K562 (cell line): ENCODE measurements around the gene CYYR1. TPM values are rescaled to one million over a fixed set of nuclear protein-coding genes. Genes with fewer than 3 reads are reported as not detected.

Experiments
- ATAC-seq: fragments of 200-7000 bp; cut with Tn5 transposase; 3 replicates; pipeline ENCODE4 v1.9.1; 2020; ENCODE audit warnings: moderate library complexity
- BruUV-seq: library from RNA; stranded (reverse); fragments of 400-500 nt; replicated peaks from 2 replicates; lab custom pipeline; 2021; lab: Mats Ljungman, UMichigan
- CTCF ChIA-PET: fragments of 300-600 bp; formaldehyde crosslinking; extraction: SDS; loops from one replicate; lab custom pipeline; 2021; ENCODE audit warnings: low intra/inter-chr PET ratio; lab: Yijun Ruan, JAX
- POLR2A ChIA-PET: fragments of 300-600, 350-650 bp; sonication (Branson Sonifier 250); formaldehyde crosslinking; extraction: SDS; loops from one replicate; lab custom pipeline; 2021; ENCODE audit warnings: antibody characterized with exemption, inconsistent platforms; lab: Yijun Ruan, JAX
- DNase-seq, 4 experiments: peaks; one replicate each; pipeline versions ENCODE4 v3.0.0 to v3.0.0-alpha.2; 2011 to 2018; ENCODE audit warnings: low spot score in 3 of 4, mixed read lengths in 3 of 4; ENCODE audit errors: extremely low read depth in 1 of 4
- FAIRE-seq: peaks from 2 replicates; lab custom pipeline; 2011; peaks lifted over from hg19 to GRCh38; lab: Jason Lieb, UNC
- H2AFZ ChIP-seq: 2 replicates; pipeline ENCODE4 v1.6.0; 2011; ENCODE audit warnings: low read depth, low read length, control low read depth, inconsistent platforms
- H3K27ac ChIP-seq: fragments of 200-600 bp; 3 replicates; pipeline ENCODE4 v1.8.0; 2011; ENCODE audit warnings: low read depth, mild to moderate bottlenecking, control low read depth, inconsistent platforms, low read length, moderate library complexity, mixed read lengths; ENCODE audit errors: extremely low read depth
- H3K27me3 ChIP-seq, 2 experiments: fragments of 300-600 bp in 1 of 2; 2 replicates in 1 of 2; 3 replicates in 1 of 2; pipeline versions ENCODE4 v1.6.0 to v1.8.0; 2011; ENCODE audit warnings: inconsistent platforms in 2 of 2, low read length in 2 of 2, mild to moderate bottlenecking in 1 of 2, mixed read lengths in 1 of 2, moderate library complexity in 1 of 2; ENCODE audit not compliant: control insufficient read depth in 2 of 2, insufficient read depth in 2 of 2
- H3K36me3 ChIP-seq: fragments of 300-600 bp; 3 replicates; pipeline ENCODE4 v1.8.0; 2011; ENCODE audit warnings: mild to moderate bottlenecking, low read length, inconsistent platforms; ENCODE audit not compliant: control insufficient read depth, insufficient read depth
- H3K4me1 ChIP-seq, 2 experiments: fragments of 200-600 bp in 1 of 2; replicated peaks in 1 of 2; 2 replicates in 1 of 2; 3 replicates in 1 of 2; pipeline versions ENCODE4 v1.5.1 to v1.8.0; 2011; ENCODE audit warnings: inconsistent platforms in 2 of 2, low read length in 2 of 2, mild to moderate bottlenecking in 1 of 2, mixed read lengths in 1 of 2, moderate library complexity in 1 of 2; ENCODE audit not compliant: control insufficient read depth in 2 of 2, insufficient read depth in 2 of 2
- H3K4me2 ChIP-seq: 2 replicates; pipeline ENCODE4 v1.6.1; 2011; ENCODE audit warnings: low read length, control low read depth, inconsistent platforms, mixed read lengths; ENCODE audit not compliant: insufficient read depth
- H3K4me3 ChIP-seq: fragments of 200-600 bp; sonication (generic), shearing (Covaris generic); 2 replicates; pipeline ENCODE4 v1.5.1; 2016; ENCODE audit warnings: control low read depth, inconsistent platforms
- H3K79me2 ChIP-seq: fragments of 200-600 bp; 3 replicates; pipeline ENCODE4 v1.8.0; 2011; ENCODE audit warnings: low read length, inconsistent platforms; ENCODE audit not compliant: control insufficient read depth, insufficient read depth
- H3K9ac ChIP-seq, 2 experiments: 2 replicates each; pipeline versions ENCODE4 v1.6.0 to v1.6.1; 2011; ENCODE audit warnings: low read depth in 2 of 2, low read length in 2 of 2, control low read depth in 1 of 2, inconsistent platforms in 1 of 2, mild to moderate bottlenecking in 1 of 2, mixed read lengths in 1 of 2; ENCODE audit not compliant: insufficient read depth in 1 of 2
- H3K9me1 ChIP-seq: one replicate; pipeline ENCODE4 v1.6.0; 2011; ENCODE audit warnings: inconsistent platforms, mild to moderate bottlenecking, low read length, moderate library complexity; ENCODE audit not compliant: control insufficient read depth, insufficient read depth
- H3K9me3 ChIP-seq: replicated peaks from 2 replicates; pipeline ENCODE4 v1.5.1; 2011; ENCODE audit warnings: low read depth, low read length, inconsistent platforms; ENCODE audit not compliant: control insufficient read depth, insufficient read depth
- H4K20me1 ChIP-seq: replicated peaks from 2 replicates; pipeline ENCODE4 v1.6.1; 2011; ENCODE audit warnings: low read length, inconsistent platforms, mixed read lengths; ENCODE audit not compliant: control insufficient read depth, insufficient read depth
- ARID1B ChIP-seq: fragments of 450-650 bp; IDR thresholded peaks from 2 replicates; pipeline ENCODE4 v1.6.1; 2016; ENCODE audit warnings: antibody characterized with exemption, mild to moderate bottlenecking, inconsistent platforms
- C11orf30 ChIP-seq: fragments of 450-650 bp; IDR thresholded peaks from 2 replicates; pipeline ENCODE4 v1.6.1; 2016; ENCODE audit warnings: low read depth, mild to moderate bottlenecking
- CTBP1 ChIP-seq: fragments of 450-650 bp; IDR thresholded peaks from 2 replicates; pipeline ENCODE4 v1.6.1; 2016; ENCODE audit warnings: borderline replicate concordance
- FOS ChIP-seq: IDR thresholded peaks from 3 replicates; pipeline ENCODE4 v1.6.1; 2011; ENCODE audit not compliant: insufficient read length; ENCODE audit errors: extremely low read depth
- FOXP1 ChIP-seq: sonication (generic); formaldehyde crosslinking; IDR thresholded peaks from 2 replicates; pipeline ENCODE4 v1.8.0; 2022; ENCODE audit warnings: mild to moderate bottlenecking, missing genetic modification reagents
- GATAD2A ChIP-seq: fragments of 450-650 bp; IDR thresholded peaks from 2 replicates; pipeline ENCODE4 v1.6.1; 2017
- KLF6 ChIP-seq: fragments of 250-450 bp; sonication (Bioruptor Pico); IDR thresholded peaks from 2 replicates; pipeline ENCODE4 v1.4.0; 2020; ENCODE audit warnings: mild to moderate bottlenecking, moderate library complexity, borderline replicate concordance
- MAFF ChIP-seq: IDR thresholded peaks from 2 replicates; pipeline ENCODE4 v1.6.1; 2012; ENCODE audit warnings: low read length, improper control_type of control experiment
- MAFK ChIP-seq: IDR thresholded peaks from 2 replicates; pipeline ENCODE4 v1.6.1; 2011; ENCODE audit warnings: low read length, improper control_type of control experiment
- MITF ChIP-seq: IDR thresholded peaks from 2 replicates; pipeline ENCODE4 v1.6.1; 2014; ENCODE audit warnings: antibody characterized with exemption
- NR2F6 ChIP-seq: fragments of 450-650 bp; formaldehyde crosslinking; IDR thresholded peaks from 2 replicates; pipeline ENCODE4 v1.4.0; 2020; ENCODE audit warnings: mild to moderate bottlenecking
- NR3C1 ChIP-seq: sonication (generic); formaldehyde crosslinking; IDR thresholded peaks from 2 replicates; pipeline ENCODE4 v1.8.1; 2022; ENCODE audit warnings: missing genetic modification reagents
- STAT5A ChIP-seq: IDR thresholded peaks from 2 replicates; pipeline ENCODE4 v1.6.1; 2012; ENCODE audit warnings: low read length, inconsistent platforms, borderline replicate concordance
- TARDBP ChIP-seq: fragments of 450-650 bp; IDR thresholded peaks from 2 replicates; pipeline ENCODE4 v1.6.1; 2016
- TOE1 ChIP-seq, 2 experiments: fragments of 450-650 bp in 1 of 2; sonication (generic) in 1 of 2; formaldehyde crosslinking in 1 of 2; IDR thresholded peaks; 2 replicates each; pipeline versions ENCODE4 v1.7.1 to v1.8.0; 2016 to 2022; ENCODE audit warnings: borderline replicate concordance in 2 of 2, mild to moderate bottlenecking in 2 of 2, antibody characterized with exemption in 1 of 2, inconsistent platforms in 1 of 2, low read depth in 1 of 2, missing genetic modification reagents in 1 of 2, moderate library complexity in 1 of 2
- ZBED1 ChIP-seq: IDR thresholded peaks from 2 replicates; pipeline ENCODE4 v1.6.1; 2014
- ZNF316 ChIP-seq: fragments of 450-650 bp; IDR thresholded peaks from 2 replicates; pipeline ENCODE4 v1.6.1; 2016
- ZNF76 ChIP-seq: fragments of 250-450 bp; sonication (Bioruptor Pico); IDR thresholded peaks from 2 replicates; pipeline ENCODE4 v1.4.0; 2020; ENCODE audit warnings: mild to moderate bottlenecking, moderate library complexity, borderline replicate concordance
- WGBS: fragments of 100-300 bp; shearing (Covaris generic); methylation state at CpG from one replicate; pipeline ENCODE4 v1.1.6; 2016; ENCODE audit warnings: low coverage, mixed read lengths; ENCODE audit not compliant: insufficient coverage; ENCODE audit errors: missing lambda C conversion rate; 5-methylcytosine and 5-hydroxymethylcytosine counted together
- in situ Hi-C: fragments of 300-500 bp; cut with MboI; formaldehyde crosslinking; loops from 4 replicates; pipeline ENCODE4 v1.15.0; 2018; ENCODE audit warnings: inconsistent platforms, mixed read lengths
- intact Hi-C: fragments of 100-400 bp; cut with micrococcal nuclease; formaldehyde crosslinking; loops from 2 replicates; pipeline ENCODE4 v1.14.2; 2022
- polyA plus RNA-seq, 8 experiments: library from polyadenylated mRNA; depleted of rRNA in 4 of 8; stranded (reverse) in 5 of 8; unstranded in 3 of 8; fragments of >200 nt; fragmentation: Nextera tagmentation in 2 of 8; fragmentation: Illumina TruSeq in 1 of 8; extraction: Ambion mirVana in 2 of 8; extraction: Trizol in 1 of 8; gene quantifications; 2 replicates each; pipeline versions ENCODE4 v1.2.1 to v1.2.3, GENCODE V29; 2011 to 2014; ENCODE audit warnings: inconsistent platforms in 1 of 8, missing spikeins in 1 of 8
- total RNA-seq, 7 experiments: library from RNA; depleted of rRNA in 6 of 7; stranded (reverse); fragments of >200 nt in 6 of 7; fragmentation: Illumina TruSeq in 2 of 7; extraction: Trizol in 2 of 7; gene quantifications; 2 replicates each; pipeline versions ENCODE4 v1.2.1 to v1.2.3, GENCODE V29; 2011 to 2021; ENCODE audit warnings: low replicate concordance in 1 of 7
- TF ChIP-seq, protein P1 (sequence below): fragments of 250-450 bp; sonication (Bioruptor Pico); IDR thresholded peaks from 2 replicates; pipeline ENCODE4 v1.4.0; 2020; ENCODE audit warnings: borderline replicate concordance
- TF ChIP-seq, protein P2 (sequence below): fragments of 250-450 bp; sonication (Bioruptor Pico); IDR thresholded peaks from 2 replicates; pipeline ENCODE4 v1.5.0; 2021

The CYYR1 gene
- total and polyA plus RNA-seq, 9 of the 15 experiments (the other 6 are each of a cell fraction or from before 2014, with no cell fraction given) = not detected

DNA sequence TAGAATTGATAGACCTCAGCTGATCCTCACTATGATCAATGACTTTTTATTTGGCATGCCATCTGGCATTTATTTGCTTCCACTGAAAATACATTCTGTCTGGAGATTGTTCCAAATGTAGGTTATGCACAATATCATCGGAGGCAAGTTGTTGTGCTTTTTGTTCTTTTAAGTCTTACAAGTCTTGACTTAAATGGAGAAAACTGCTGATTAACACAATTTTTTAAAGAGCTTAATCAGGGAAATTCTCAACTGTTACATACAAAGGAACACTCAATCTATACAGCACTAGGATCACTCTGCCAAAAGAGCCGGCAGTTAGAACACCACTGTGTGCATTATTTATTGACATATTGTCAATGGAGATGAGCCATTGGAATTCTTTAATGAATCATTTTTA, 19.2 kb downstream of the CYYR1 start:
- 3% methylated on average over 2 of the region's 2 CpGs for WGBS
- Histone ChIP-seq H4K20me1 (no peaks in the 10 kb centered on the region), H3K4me2 (no peak overlapping the region), H2AFZ (no peak overlapping the region), H3K27me3 (no peaks in the 10 kb centered on the region), H3K4me1 (no peaks in the 10 kb centered on the region), H3K9me1 (no peaks in the 10 kb centered on the region), H3K9ac (no peak overlapping the region), H3K36me3 (no peaks in the 10 kb centered on the region), H3K79me2 (no peaks in the 10 kb centered on the region), H3K9me3 (0 out of 2 replicates have a peak, but pooled peaks cover 2% of the 10 kb centered on the region), H3K27ac (no peak overlapping the region), H3K4me3 (no peak overlapping the region)
- FAIRE-seq = no peak
- POLR2A ChIA-PET = interaction anchor here (1.1 kb wide), 1 partner anchor 11 kb away, joined by 3 read pairs; no protein-coding TSS in a partner anchor
- no peak for ATAC-seq
- CTCF ChIA-PET = no interaction called here
- intact Hi-C loops (no loop called here), in situ Hi-C loops (no loop called here)
- DNase-seq = no peak
- BruUV-seq = no TSS peak
- TF ChIP-seq ZNF316 = peak; percentile 40; the same call in 1 of the 2 replicates
- TF ChIP-seq, protein P1, sequence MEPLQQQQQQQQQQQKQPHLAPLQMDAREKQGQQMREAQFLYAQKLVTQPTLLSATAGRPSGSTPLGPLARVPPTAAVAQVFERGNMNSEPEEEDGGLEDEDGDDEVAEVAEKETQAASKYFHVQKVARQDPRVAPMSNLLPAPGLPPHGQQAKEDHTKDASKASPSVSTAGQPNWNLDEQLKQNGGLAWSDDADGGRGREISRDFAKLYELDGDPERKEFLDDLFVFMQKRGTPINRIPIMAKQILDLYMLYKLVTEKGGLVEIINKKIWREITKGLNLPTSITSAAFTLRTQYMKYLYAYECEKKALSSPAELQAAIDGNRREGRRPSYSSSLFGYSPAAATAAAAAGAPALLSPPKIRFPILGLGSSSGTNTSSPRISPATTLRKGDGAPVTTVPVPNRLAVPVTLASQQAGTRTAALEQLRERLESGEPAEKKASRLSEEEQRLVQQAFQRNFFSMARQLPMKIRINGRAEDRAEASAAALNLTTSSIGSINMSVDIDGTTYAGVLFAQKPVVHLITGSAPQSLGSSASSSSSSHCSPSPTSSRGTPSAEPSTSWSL = no peak
- no peak for TF ChIP-seq STAT5A
- TF ChIP-seq GATAD2A = no peak
- TF ChIP-seq MAFK = peak; percentile 16; the same call in 1 of the 2 replicates
- TF ChIP-seq TARDBP = no peak
- TF ChIP-seq NR3C1 = no peak
- no peak for TF ChIP-seq FOS
- TF ChIP-seq KLF6 = no peak
- TF ChIP-seq ARID1B = no peak
- no peak for TF ChIP-seq NR2F6
- TF ChIP-seq, protein P2, sequence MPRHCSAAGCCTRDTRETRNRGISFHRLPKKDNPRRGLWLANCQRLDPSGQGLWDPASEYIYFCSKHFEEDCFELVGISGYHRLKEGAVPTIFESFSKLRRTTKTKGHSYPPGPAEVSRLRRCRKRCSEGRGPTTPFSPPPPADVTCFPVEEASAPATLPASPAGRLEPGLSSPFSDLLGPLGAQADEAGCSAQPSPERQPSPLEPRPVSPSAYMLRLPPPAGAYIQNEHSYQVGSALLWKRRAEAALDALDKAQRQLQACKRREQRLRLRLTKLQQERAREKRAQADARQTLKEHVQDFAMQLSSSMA = no peak
- TF ChIP-seq TOE1 (IDR thresholded peaks at IDR 0.05; ENCODE audit: borderline replicate concordance) = no peak
- TF ChIP-seq TOE1 (CRISPR knock-in tag; IDR thresholded peaks at IDR 0.05; ENCODE audit: borderline replicate concordance, low read depth) = no peak
- TF ChIP-seq CTBP1 = no peak
- no peak for TF ChIP-seq ZNF76 (CRISPR knock-in tag)
- TF ChIP-seq ZBED1 = no peak
- no peak for TF ChIP-seq MITF
- TF ChIP-seq FOXP1 = no peak
- TF ChIP-seq MAFF = peak; percentile 7; the same call in 1 of the 2 replicates
- TF ChIP-seq C11orf30 = 0 out of 2 replicates have a peak, but pooled peaks have one; percentile 8
